ENCODE results near the gene SLC39A3. TPM values are rescaled to one million over a fixed set of nuclear protein-coding genes. Genes with fewer than 3 reads are reported as not detected.

The SLC39A3 gene
- total RNA-seq, 2 experiments from 2014 or later: 31.5 to 37.5 TPM

DNA sequence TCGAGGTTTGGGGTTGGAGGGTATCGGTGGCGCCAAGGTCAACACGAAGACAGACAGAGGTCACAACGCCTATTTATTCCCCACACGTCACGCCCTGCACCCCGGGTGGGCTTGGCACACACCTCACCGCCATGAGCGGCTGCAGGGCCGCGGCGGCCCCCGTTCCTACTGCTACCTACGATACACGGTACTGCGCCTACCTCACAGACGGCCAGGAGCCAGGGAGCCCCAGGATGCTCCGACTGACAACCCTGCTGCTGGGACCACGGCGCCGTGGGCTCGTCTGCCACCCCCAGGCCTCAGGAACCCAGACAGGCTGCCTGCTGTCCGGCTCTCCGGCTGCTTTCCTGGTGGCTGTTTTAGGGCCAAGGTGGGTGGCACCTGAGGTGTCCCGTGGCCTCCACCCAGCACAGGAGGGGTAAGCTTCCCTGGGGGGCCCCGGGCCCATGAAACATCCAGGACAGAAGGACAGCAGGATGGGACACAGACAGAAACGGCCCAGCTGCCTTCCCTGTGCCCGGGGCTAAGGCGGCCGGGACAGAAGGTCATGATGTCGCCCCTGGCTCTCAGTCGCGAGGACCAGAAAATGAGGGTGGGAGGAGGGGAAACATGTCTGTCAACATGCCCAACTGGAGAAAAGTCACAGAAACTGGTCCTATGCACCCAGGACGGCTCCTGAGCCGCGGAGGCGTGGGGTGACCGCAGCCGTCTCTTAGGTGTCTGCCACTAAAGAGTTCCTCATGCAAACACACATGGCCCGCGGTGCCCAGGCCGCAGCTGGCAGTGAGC, 15.0 kb upstream of the SLC39A3 start:
- no peaks in the 10 kb centered on the region for H3K9me3 Mint-ChIP-seq
- ChIA-PET CTCF (no interaction called here), POLR2A (no interaction called here)
- H3K36me3 Mint-ChIP-seq (ENCODE audit: low read depth): peaks cover 15% of the 10 kb centered on the region
- no peak overlapping the region for H3K27ac Mint-ChIP-seq
- no peaks in the 10 kb centered on the region for H3K27me3 Mint-ChIP-seq
- H3K4me3 Mint-ChIP-seq: no peak overlapping the region
- no peak for DNase-seq
- H3K4me1 Mint-ChIP-seq: no peaks in the 10 kb centered on the region

DNA sequence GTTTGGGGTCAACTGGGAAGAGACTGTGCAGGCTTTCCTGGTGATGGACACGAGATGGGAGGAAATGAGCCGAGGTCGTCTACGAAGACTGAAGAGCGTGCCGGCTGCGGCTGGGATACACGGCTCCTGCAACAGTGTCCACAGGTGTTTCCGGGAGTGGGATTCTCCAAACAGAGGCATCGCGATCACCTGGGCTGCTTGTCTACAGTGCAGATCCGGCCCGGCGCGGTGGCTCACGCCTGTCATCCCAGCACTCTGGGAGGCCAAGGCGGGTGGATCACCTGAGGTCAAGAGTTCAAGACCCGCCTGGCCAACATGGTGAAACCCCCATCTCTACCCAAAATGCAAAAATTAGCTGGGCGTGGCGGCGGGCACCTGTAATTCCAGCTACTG, 11.6 kb upstream of the SLC39A3 start:
- no peaks in the 10 kb centered on the region for H3K9me3 Mint-ChIP-seq
- ChIA-PET CTCF (interaction anchor here (0.6 kb wide), 2 partner anchors 62 to 114 kb away, joined by 3 read pairs; no protein-coding TSS in a partner anchor), POLR2A (no interaction called here)
- H3K27ac Mint-ChIP-seq: no peak overlapping the region
- H3K36me3 Mint-ChIP-seq (ENCODE audit: low read depth): peaks cover 5% of the 10 kb centered on the region
- no peak overlapping the region for H3K4me3 Mint-ChIP-seq
- no peaks in the 10 kb centered on the region for H3K4me1 Mint-ChIP-seq
- no peaks in the 10 kb centered on the region for H3K27me3 Mint-ChIP-seq
- no peak for DNase-seq

DNA sequence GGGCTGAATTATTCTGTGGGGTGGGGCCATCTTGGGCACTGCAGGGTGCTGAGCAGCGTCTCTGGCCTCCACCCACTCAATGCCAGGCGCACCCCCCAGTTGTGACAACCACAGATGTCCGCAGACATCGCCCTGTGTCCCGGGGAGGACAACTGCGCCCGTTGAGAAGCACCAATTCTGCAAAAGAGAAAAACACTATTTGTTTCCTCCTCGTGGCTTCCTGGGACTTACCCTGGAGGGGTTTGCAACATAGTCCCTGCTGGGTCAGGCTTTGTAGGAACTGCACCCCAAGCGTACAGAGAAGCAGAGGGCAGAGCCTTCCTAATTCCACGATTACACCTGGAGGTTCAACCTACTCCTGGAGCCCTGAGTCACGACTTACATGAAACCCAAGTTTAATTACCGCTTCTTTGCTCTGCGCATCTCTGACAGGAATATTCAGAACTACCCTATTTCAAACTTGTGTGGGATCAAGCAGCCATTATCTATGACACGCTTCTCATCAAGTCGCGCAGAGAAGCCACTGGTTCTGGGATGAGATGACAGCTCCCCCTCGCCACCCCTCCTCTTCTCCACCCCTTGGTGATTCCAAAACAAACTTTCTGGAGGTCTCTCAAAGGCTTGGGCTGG, 11.1 kb upstream of the SLC39A3 start:
- POLR2A ChIA-PET: no interaction called here
- H3K36me3 Mint-ChIP-seq (ENCODE audit: low read depth): peaks cover 5% of the 10 kb centered on the region

DNA sequence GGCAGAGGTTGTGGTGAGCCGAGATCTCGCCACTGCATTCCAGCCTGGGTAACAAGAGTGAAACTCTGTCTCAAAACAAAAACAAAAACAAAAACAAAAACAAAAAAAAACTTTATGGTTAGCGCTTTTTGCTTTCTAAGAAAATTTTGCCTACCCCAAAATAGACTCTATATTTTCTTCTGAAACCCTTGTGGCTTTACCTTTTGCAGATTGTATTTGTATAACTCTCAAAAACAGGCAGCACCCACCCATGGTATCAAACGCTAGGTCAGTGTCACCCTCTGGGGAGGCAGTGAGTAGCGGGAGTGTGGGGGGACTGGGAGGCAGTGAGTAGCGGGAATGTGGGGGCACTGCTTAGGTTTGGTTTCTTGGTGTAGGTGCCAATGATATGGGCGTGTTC, 7.5 kb upstream of the SLC39A3 start:
- POLR2A ChIA-PET: no interaction called here
- DNase-seq: no peak
- H3K27ac Mint-ChIP-seq: no peak overlapping the region
- H3K4me1 Mint-ChIP-seq: no peaks in the 10 kb centered on the region
- H3K36me3 Mint-ChIP-seq (ENCODE audit: low read depth): no peaks in the 10 kb centered on the region
- H3K4me3 Mint-ChIP-seq: no peak overlapping the region
- H3K27me3 Mint-ChIP-seq: peaks cover 5% of the 10 kb centered on the region
- CTCF ChIA-PET: interaction anchor here (1.1 kb wide), 1 partner anchor 99 kb away, joined by 4 read pairs; no protein-coding TSS in a partner anchor
- H3K9me3 Mint-ChIP-seq: no peaks in the 10 kb centered on the region

More for the DNA sequence above, 11.1 kb upstream of the SLC39A3 start:
- no peaks in the 10 kb centered on the region for H3K27me3 Mint-ChIP-seq
- no peak overlapping the region for H3K4me3 Mint-ChIP-seq
- no peaks in the 10 kb centered on the region for H3K9me3 Mint-ChIP-seq
- CTCF ChIA-PET: interaction anchor here (0.6 to 2.2 kb wide), 4 partner anchors 28 to 189 kb away, joined by 3 to 19 read pairs (median 3); no protein-coding TSS in a partner anchor
- H3K4me1 Mint-ChIP-seq: no peaks in the 10 kb centered on the region
- no peak for DNase-seq
- no peak overlapping the region for H3K27ac Mint-ChIP-seq

DNA sequence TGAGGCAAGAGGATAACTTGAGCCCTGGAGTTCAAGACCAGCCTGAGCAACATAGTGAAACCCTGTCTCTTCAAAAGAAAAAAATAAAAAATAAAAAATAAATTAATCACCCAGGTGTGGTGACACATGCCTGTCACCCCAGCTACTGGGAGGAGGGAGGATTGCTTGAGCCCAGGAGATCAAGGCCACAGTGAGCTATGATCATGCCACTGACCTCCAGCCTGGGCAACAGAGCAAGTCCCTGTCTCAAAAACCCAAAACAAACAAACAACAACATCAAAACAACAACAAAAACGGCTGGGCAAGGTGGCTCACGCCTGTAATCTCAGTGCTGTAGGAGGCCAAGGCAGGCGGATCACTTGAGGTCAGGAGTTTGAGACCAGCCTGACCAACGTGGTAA, 4.3 kb upstream of the SLC39A3 start:
- H3K36me3 Mint-ChIP-seq (ENCODE audit: low read depth): no peaks in the 10 kb centered on the region
- DNase-seq: no peak
- no peaks in the 10 kb centered on the region for H3K9me3 Mint-ChIP-seq
- CTCF ChIA-PET: no interaction called here
- peaks cover 5% of the 10 kb centered on the region for H3K27me3 Mint-ChIP-seq
- no peak overlapping the region for H3K4me3 Mint-ChIP-seq
- POLR2A ChIA-PET: no interaction called here
- H3K4me1 Mint-ChIP-seq: peaks cover 9% of the 10 kb centered on the region
- H3K27ac Mint-ChIP-seq: no peak overlapping the region

DNA sequence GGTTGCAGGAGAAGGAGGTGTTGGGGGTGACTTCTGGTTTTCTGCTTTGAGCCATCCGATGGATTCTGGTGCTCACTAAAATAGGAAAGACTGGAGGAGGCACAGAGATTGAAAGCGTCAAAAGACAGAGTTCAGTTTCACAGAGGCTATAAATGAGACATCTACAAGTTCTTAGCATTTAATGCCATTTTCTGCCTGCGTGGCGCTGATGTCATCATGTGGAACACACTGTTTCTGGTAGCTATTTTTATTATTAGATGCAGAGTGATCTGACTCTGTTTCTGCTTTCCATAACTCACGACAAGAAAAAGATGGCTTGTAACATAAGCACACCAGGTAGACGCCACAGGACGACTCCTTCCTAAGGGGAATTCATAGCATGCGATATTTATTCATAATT, 3.3 kb upstream of the SLC39A3 start:
- CTCF ChIA-PET: interaction anchor here (0.6 kb wide), 1 partner anchor 943 kb away, joined by 3 read pairs; no protein-coding TSS in a partner anchor

DNA sequence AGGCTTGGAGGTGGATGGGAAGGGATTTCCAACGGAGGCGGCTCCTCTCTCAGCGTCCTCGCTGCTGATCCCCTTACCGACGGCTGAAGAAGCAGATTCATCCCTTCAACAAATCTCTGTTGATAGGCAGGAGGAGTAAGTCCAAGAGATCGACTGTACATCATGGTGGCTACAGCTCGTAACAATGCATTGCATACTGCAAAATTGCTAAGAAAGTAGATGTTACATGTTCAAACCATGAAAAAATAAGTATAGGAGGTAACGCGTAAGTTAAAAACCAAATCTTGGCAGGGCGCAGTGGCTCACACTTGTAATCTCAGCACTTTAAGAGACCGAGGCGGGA, 468 bp upstream of the SLC39A3 start:
- Mint-ChIP-seq H3K4me3 (peak overlapping the region; percentile 89), H3K9me3 (no peaks in the 10 kb centered on the region), H3K4me1 (peaks cover 16% of the 10 kb centered on the region), H3K36me3 (ENCODE audit: low read depth) (peaks cover 21% of the 10 kb centered on the region), H3K27me3 (peaks cover 5% of the 10 kb centered on the region), H3K27ac (no peak overlapping the region)
- no peak for DNase-seq
- ChIA-PET CTCF (no interaction called here), POLR2A (no interaction called here)

More for the DNA sequence above, 3.3 kb upstream of the SLC39A3 start:
- DNase-seq: no peak
- H3K4me3 Mint-ChIP-seq: no peak overlapping the region
- H3K27ac Mint-ChIP-seq: no peak overlapping the region
- H3K27me3 Mint-ChIP-seq: peaks cover 5% of the 10 kb centered on the region
- H3K4me1 Mint-ChIP-seq: peaks cover 16% of the 10 kb centered on the region
- H3K9me3 Mint-ChIP-seq: no peaks in the 10 kb centered on the region
- POLR2A ChIA-PET: no interaction called here
- H3K36me3 Mint-ChIP-seq (ENCODE audit: low read depth): peaks cover 2% of the 10 kb centered on the region

DNA sequence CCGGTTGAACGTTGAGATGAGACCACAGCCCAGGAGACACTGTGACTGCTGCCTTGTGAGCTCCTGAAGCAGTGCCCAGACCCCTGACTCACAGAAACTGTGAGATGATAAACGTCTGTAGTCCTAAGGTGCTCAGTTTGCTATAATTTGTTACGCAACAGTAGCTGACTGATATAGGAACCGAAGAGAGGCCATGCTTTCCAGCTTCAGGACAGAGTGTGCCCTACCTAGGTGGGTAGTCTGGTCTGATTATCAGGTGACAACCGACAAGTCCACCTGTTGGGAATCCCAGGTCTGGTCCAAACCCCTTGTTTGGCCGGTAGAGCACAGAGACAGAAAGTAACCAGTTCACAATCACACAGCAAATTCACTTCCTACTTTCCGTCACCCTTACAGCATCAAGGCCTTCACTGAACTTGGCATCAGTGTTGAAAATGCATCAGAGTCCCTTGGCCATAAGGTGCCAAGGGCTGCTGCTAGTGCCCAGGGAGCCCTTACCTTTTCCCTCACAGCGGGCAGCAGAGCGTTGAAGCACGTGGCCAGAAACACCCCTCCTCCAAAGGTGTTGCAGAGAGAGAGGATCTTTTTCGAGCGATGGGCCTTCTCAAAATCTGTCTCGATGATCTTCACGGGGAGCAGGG, 3.1 kb downstream of the SLC39A3 start:
- no peaks in the 10 kb centered on the region for H3K9me3 Mint-ChIP-seq
- ChIA-PET POLR2A (no interaction called here), CTCF (interaction anchor here (0.6 kb wide), 1 partner anchor 75 kb away, joined by 3 read pairs; no protein-coding TSS in a partner anchor)
- no peak overlapping the region for H3K4me3 Mint-ChIP-seq
- peaks cover 25% of the 10 kb centered on the region for H3K36me3 Mint-ChIP-seq (ENCODE audit: low read depth)
- H3K27me3 Mint-ChIP-seq: no peaks in the 10 kb centered on the region
- DNase-seq: no peak
- H3K27ac Mint-ChIP-seq: no peak overlapping the region
- H3K4me1 Mint-ChIP-seq: peaks cover 16% of the 10 kb centered on the region

DNA sequence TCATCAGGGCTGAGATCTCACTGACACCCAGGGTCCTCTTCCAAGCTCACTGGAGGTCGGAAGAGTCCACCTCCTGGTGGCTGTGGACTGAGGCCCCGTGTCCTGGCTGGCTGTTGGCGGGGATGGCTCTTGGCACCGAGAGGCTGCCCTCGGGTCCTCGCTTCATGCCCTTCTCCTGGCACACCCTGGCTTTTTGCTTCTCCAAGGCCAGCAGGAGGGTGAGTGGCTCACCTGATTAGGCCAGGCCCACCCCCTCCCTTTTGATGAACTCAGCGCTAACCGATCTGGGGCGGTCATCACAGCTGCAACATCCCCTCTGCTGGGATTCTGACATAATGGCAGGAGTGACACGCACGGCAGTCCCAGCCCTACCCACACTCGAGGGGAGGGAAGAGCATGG, 4.4 kb downstream of the SLC39A3 start:
- peaks cover 25% of the 10 kb centered on the region for H3K36me3 Mint-ChIP-seq (ENCODE audit: low read depth)
- ChIA-PET CTCF (no interaction called here), POLR2A (no interaction called here)
- no peaks in the 10 kb centered on the region for H3K9me3 Mint-ChIP-seq
- no peak for DNase-seq
- H3K27ac Mint-ChIP-seq: no peak overlapping the region
- no peak overlapping the region for H3K4me3 Mint-ChIP-seq
- no peaks in the 10 kb centered on the region for H3K27me3 Mint-ChIP-seq
- peaks cover 15% of the 10 kb centered on the region for H3K4me1 Mint-ChIP-seq

DNA sequence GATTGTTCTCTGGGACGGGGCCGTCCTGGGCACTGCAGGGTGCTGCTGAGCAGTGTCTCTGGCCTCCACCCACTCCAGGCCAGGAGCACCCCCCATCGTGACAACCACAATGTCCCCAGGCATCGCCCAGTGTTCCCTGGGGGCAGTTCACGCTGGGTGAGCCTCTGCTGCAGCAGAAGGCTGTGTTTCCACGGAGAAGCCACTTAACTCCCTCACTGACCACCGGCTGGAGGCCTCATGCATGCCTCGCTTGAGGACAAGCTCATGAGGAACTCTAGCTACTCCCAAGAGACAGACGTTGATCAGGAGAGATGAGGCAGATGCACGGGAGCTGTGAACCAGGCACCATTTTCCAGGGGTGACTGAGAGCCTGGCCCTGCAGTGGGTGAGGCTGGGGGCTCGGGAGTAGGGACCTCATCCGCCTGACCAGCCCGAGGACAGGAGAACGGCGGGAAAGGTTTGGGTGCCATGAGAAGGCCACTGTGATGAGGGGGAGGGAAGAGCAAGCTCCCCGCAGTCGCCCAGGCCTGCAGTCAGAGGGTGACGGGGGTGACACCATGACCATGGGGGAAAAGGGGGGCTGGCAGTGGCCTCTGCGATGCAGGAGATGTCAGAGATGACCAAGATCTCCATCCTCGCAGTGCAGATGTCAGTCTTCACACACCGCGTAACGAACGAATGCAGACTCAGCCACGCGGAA, 5.1 kb downstream of the SLC39A3 start:
- Mint-ChIP-seq H3K36me3 (ENCODE audit: low read depth) (peaks cover 25% of the 10 kb centered on the region), H3K4me3 (no peak overlapping the region), H3K27ac (no peak overlapping the region), H3K9me3 (no peaks in the 10 kb centered on the region), H3K27me3 (no peaks in the 10 kb centered on the region), H3K4me1 (peaks cover 10% of the 10 kb centered on the region)
- ChIA-PET CTCF (no interaction called here), POLR2A (no interaction called here)
- DNase-seq: no peak

DNA sequence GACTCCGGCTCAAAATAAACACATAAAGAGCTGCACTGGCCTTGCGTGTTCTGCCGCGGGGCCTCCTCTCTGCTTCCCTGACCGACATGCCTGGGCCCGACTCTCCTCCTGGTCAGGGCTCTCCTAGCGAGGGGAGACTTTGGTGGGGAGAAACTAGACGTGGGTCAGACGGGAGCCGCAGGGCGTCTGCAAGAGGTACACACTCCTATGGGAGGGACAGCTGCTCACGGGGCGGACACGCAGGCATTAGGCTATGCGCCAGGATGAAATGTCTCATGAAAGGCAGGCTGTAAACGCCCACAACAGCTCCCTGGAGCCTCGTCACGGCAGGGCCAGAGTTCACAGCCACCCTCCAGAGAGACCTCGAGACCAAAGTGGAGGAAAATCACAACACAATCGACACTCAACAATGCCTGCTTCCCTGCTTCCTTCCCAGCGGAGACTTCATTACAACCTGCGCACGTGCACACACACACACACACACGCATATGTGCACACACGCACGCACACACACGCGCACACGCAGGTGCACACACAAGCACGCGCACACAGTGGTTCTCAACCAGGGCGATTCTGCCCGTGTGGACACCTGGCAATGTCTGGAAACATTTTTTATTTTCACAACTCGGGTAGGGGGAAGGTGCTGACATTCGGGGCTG, 5.8 kb downstream of the SLC39A3 start:
- Mint-ChIP-seq H3K4me1 (peaks cover 7% of the 10 kb centered on the region), H3K27ac (no peak overlapping the region), H3K27me3 (no peaks in the 10 kb centered on the region), H3K4me3 (no peak overlapping the region), H3K36me3 (ENCODE audit: low read depth) (peaks cover 25% of the 10 kb centered on the region), H3K9me3 (no peaks in the 10 kb centered on the region)
- CTCF ChIA-PET: interaction anchor here (0.6 kb wide), 1 partner anchor 47 kb away, joined by 3 read pairs; no protein-coding TSS in a partner anchor
- DNase-seq: no peak
- POLR2A ChIA-PET: no interaction called here

DNA sequence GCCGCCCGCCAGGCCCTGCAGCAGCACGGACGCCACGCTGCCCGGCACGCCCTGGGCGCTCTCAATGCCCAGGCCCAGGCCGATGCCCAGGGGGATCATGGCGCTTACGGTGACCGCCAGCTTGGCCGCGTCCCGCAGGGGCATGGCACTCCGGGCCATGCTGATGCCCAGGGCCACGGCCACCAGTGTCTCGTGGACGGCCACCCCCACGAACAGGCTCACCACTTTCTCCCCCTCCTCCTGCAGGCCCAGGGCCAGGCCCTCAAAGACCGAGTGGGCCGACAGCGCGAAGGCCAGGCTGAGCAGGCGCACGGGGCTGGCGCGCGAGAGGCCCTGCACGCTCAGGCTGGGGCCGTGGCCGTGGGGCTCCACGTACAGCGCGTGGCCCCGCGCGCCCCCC, 6.9 kb downstream of the SLC39A3 start:
- Mint-ChIP-seq H3K27me3 (no peaks in the 10 kb centered on the region), H3K36me3 (ENCODE audit: low read depth) (peaks cover 23% of the 10 kb centered on the region), H3K4me1 (no peaks in the 10 kb centered on the region), H3K9me3 (no peaks in the 10 kb centered on the region), H3K4me3 (no peak overlapping the region), H3K27ac (no peak overlapping the region)
- no peak for DNase-seq
- ChIA-PET POLR2A (no interaction called here), CTCF (no interaction called here)

Measured in activated CD4-positive, alpha-beta T cell treated with anti-CD3 and anti-CD28 coated beads, Interleukin-2, amount 10 ng/mL, durations not matched to agents 7 days and 5 days (primary cell).